Measurements from ENCODE around the gene RELN. TPM values are rescaled to one million over a fixed set of nuclear protein-coding genes. Genes with fewer than 3 reads are reported as not detected.

RELN gene
- total and polyA plus RNA-seq, 2 donors from 2014 or later = 0.95 to 5.4 TPM

- Histone ChIP-seq H3K4me1 (ENCODE audit: control insufficient read depth in 2 of 3, insufficient read depth in 2 of 3, low read depth in 1 of 3, low read length in 3 of 3) (no peaks in the 10 kb centered on the region), H3K27ac (ENCODE audit: low read depth in 2 of 2, low read length in 2 of 2) (no peak overlapping the region), H3K4me3 (ENCODE audit: low read length in 3 of 3) (no peak overlapping the region), H3K9ac (ENCODE audit: low read length in 3 of 3) (no peak overlapping the region), H3K27me3 (ENCODE audit: control insufficient read depth, insufficient read depth, low read length) (no peaks in the 10 kb centered on the region), H3K36me3 (ENCODE audit: control insufficient read depth in 2 of 3, insufficient read depth in 3 of 3, low read length in 3 of 3) (no peaks in the 10 kb centered on the region), H3K9me3 (ENCODE audit: control insufficient read depth in 2 of 3, insufficient read depth in 1 of 3, low read length in 3 of 3) (no peaks in the 10 kb centered on the region)
- FAIRE-seq (no peak), DNase-seq (no peak)
- no peak for TF ChIP-seq CTCF (IDR thresholded peaks at IDR 0.05; ENCODE audit: borderline replicate concordance, extremely low read depth, insufficient read depth)
- intact Hi-C loops (cut with DNase I) = no loop called here
Observed at GRCh38 chr7:103680161-103681144, 309.0 kb downstream of the RELN start.

DNA sequence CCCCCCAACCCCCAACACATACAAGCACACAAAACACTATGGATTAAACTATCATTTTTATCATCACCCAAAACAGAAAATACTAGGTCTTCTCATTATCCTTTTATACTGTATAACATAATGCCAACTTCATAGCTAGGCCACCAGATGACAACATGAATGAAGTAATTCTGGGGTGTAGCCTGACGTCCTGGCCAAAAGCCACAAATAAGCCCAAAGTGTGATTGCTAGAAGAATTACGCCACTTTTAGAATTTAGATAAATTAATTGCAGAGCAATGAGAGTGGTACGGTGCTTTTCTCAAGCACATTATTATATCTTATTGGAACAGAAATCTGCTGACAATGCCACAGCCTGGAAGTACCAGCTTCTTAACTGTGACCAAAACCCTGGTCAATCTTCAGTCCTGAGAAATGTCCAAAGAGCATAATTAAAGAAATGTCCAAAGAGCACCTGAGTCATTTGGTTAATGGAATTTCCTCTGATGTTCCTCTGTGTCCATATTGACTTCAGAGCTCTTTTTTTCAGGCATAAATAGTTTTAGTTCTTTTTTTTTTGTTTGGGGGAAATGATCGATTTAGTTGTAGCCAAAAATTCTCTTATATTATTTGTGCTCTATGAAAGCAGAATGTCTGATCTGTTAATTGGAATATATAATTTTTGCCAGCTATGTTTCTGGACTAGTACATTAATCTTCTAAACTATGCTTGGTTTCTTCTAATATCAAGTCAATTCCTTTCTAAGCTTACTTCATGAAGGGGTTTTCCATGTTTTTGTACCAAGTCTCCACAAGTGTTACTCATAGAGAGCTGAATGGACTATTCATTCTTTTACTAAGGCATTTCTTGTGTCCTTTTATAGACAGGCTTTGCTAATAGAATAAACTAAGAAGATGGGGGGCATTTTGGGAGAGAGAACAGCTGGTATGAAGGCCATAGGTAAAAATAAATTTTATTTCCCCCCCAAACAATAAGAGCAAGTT lies 310.0 kb downstream of the RELN start:
- Histone ChIP-seq H3K36me3 (ENCODE audit: control insufficient read depth in 2 of 3, insufficient read depth in 3 of 3, low read length in 3 of 3) (no peaks in the 10 kb centered on the region), H3K9ac (ENCODE audit: low read length in 3 of 3) (no peak overlapping the region), H3K27me3 (ENCODE audit: control insufficient read depth, insufficient read depth, low read length) (no peaks in the 10 kb centered on the region), H3K4me1 (ENCODE audit: control insufficient read depth in 2 of 3, insufficient read depth in 2 of 3, low read depth in 1 of 3, low read length in 3 of 3) (no peaks in the 10 kb centered on the region), H3K9me3 (ENCODE audit: control insufficient read depth in 2 of 3, insufficient read depth in 1 of 3, low read length in 3 of 3) (no peaks in the 10 kb centered on the region), H3K27ac (ENCODE audit: low read depth in 2 of 2, low read length in 2 of 2) (no peak overlapping the region), H3K4me3 (ENCODE audit: low read length in 3 of 3) (no peak overlapping the region)
- FAIRE-seq (no peak), DNase-seq (no peak)
- intact Hi-C loops (cut with DNase I) = no loop called here
- no peak for TF ChIP-seq CTCF (IDR thresholded peaks at IDR 0.05; ENCODE audit: borderline replicate concordance, extremely low read depth, insufficient read depth)

DNA sequence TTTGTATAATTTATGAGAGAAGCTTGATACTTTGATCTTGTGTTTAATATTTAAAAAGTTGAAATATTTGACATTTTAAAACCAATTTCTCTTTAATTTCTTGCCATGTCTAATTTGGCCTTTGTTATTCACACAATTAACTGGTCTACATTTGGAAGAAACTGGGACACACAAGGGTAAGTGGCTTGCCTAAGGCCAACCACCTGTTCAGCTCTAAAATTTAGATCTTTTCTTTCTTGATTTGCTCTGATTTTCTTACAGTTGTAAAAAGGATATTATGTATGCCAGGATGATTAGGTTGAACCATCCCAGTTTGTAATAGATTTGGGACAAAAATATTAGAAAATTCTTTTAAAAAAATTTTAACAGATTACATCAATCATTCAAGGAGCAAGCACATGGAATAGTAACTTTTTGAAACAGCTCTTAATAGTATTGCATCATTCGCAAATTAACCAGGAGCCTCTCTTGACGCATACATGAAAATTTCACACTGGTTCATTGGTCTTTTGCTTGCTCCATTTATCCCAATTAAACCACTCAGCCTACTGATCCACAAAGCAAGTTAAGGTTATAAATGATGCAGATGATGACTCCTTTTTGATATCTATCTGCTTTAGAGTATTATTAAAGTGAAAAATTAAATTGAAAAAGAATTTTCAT lies 321.0 kb downstream of the RELN start:
- Histone ChIP-seq H3K27me3 (ENCODE audit: control insufficient read depth, insufficient read depth, low read length) (no peaks in the 10 kb centered on the region), H3K36me3 (ENCODE audit: control insufficient read depth in 2 of 3, insufficient read depth in 3 of 3, low read length in 3 of 3) (no peaks in the 10 kb centered on the region), H3K9me3 (ENCODE audit: control insufficient read depth in 2 of 3, insufficient read depth in 1 of 3, low read length in 3 of 3) (no peaks in the 10 kb centered on the region), H3K27ac (ENCODE audit: low read depth in 2 of 2, low read length in 2 of 2) (no peak overlapping the region), H3K4me1 (ENCODE audit: control insufficient read depth in 2 of 3, insufficient read depth in 2 of 3, low read depth in 1 of 3, low read length in 3 of 3) (no peaks in the 10 kb centered on the region), H3K4me3 (ENCODE audit: low read length in 3 of 3) (no peak overlapping the region), H3K9ac (ENCODE audit: low read length in 3 of 3) (no peak overlapping the region)
- FAIRE-seq (no peak), DNase-seq (no peak)
- intact Hi-C loops (cut with DNase I) = no loop called here
- TF ChIP-seq CTCF (IDR thresholded peaks at IDR 0.05; ENCODE audit: borderline replicate concordance, extremely low read depth, insufficient read depth) = no peak
